Tibial nerve (tissue), 4 donors: Measurements from ENCODE around the gene ANKRD31. TPM values are rescaled to one million over a fixed set of nuclear protein-coding genes. Genes with fewer than 3 reads are reported as not detected.
A peak's percentile ranks its signal among the peaks of the same experiment; 100 is the strongest.

Source experiments
- DNase-seq, 2 donors: peaks; one replicate each; pipeline ENCODE4 v3.0.0-alpha.2; 2019; ENCODE audit warnings: low spot score in 2 of 2
- H3K27ac ChIP-seq, 4 donors: fragments of 200-600 bp; sonication (generic) in 3 of 4; one replicate each; pipeline ENCODE4 v1.5.1; 2017 to 2019; ENCODE audit warnings: mild to moderate bottlenecking in 1 of 4
- H3K27me3 ChIP-seq, 2 donors: fragments of 200-600 bp; sonication (generic) in 1 of 2; one replicate each; pipeline versions ENCODE4 v1.5.1 to v1.6.0; 2017 to 2019
- H3K36me3 ChIP-seq, 3 donors: fragments of 200-600 bp; sonication (generic); one replicate each; pipeline ENCODE4 v1.5.1; 2018 to 2019
- H3K4me1 ChIP-seq, 4 donors: fragments of 200-600 bp; sonication (generic) in 3 of 4; one replicate each; pipeline ENCODE4 v1.5.1; 2017 to 2019
- H3K4me3 ChIP-seq, 4 donors: fragments of 200-600 bp; sonication (generic) in 3 of 4; one replicate each; pipeline ENCODE4 v1.5.1; 2017 to 2019; ENCODE audit warnings: mild to moderate bottlenecking in 1 of 4, moderate library complexity in 1 of 4
- H3K9me3 ChIP-seq, 4 donors: fragments of 200-600 bp; sonication (generic) in 3 of 4; one replicate each; pipeline ENCODE4 v1.5.1; 2017 to 2019
- CTCF ChIP-seq, 5 experiments: fragments of 200-600 bp in 3 of 5; fragments of 450-650 bp in 2 of 5; sonication (generic) in 3 of 5; IDR thresholded peaks; one replicate each; pipeline ENCODE4 v1.5.1; 2016 to 2019; ENCODE audit warnings: antibody characterized with exemption in 5 of 5, mild to moderate bottlenecking in 3 of 5, moderate library complexity in 2 of 5
- EP300 ChIP-seq, 2 donors: sonication (generic); formaldehyde crosslinking; IDR thresholded peaks; one replicate each; pipeline ENCODE4 v1.6.1; 2017; ENCODE audit warnings: antibody characterized with exemption in 2 of 2, mild to moderate bottlenecking in 1 of 2
- POLR2A ChIP-seq, 2 donors: fragments of 450-650 bp; IDR thresholded peaks; one replicate each; pipeline ENCODE4 v1.6.1; 2017; ENCODE audit warnings: antibody characterized with exemption in 2 of 2, mild to moderate bottlenecking in 2 of 2, moderate library complexity in 2 of 2
- WGBS, 2 donors: methylation state at CpG; one replicate each; pipeline ENCODE4 v1.1.5; 2018; 5-methylcytosine and 5-hydroxymethylcytosine counted together
- total RNA-seq, 4 donors: library from RNA; depleted of rRNA; stranded (reverse); fragments of >200 nt; gene quantifications; one replicate each; pipeline ENCODE4 v1.1.0, GENCODE V29; 2016

Gene ANKRD31
- total RNA-seq, 4 donors from 2014 or later: 0.21 to 1.5 (median 0.35) TPM

- no peaks in the 10 kb centered on the region for H3K9me3 ChIP-seq
- WGBS, 2 donors: 72 to 84% methylated on average over 11 of the region's 11 CpGs
- no peak for DNase-seq
- no peak for TF ChIP-seq POLR2A (IDR thresholded peaks at IDR 0.05)
- H3K4me3 ChIP-seq: no peak overlapping the region
- no peaks in the 10 kb centered on the region for H3K36me3 ChIP-seq
- no peaks in the 10 kb centered on the region for H3K27me3 ChIP-seq
- H3K27ac ChIP-seq: no peak overlapping the region
- peaks cover 0 to 23% (median 6%) of the 10 kb centered on the region in 4 donors for H3K4me1 ChIP-seq
Observed at GRCh38 chr5:75050415-75050814, 186.3 kb downstream of the ANKRD31 start.

GRCh38 chr5:75049456-75050351 is 187.0 kb downstream of the ANKRD31 start:
- 70 to 73% methylated on average over 11 of the region's 11 CpGs for WGBS, 2 donors
- H3K4me3 ChIP-seq: no peak overlapping the region
- H3K27ac ChIP-seq: no peak overlapping the region
- peaks cover 0 to 22% (median 6%) of the 10 kb centered on the region in 4 donors for H3K4me1 ChIP-seq
- DNase-seq: peak in 1 of 2 donors; percentile 33
- no peaks in the 10 kb centered on the region for H3K27me3 ChIP-seq
- no peaks in the 10 kb centered on the region for H3K36me3 ChIP-seq
- H3K9me3 ChIP-seq: no peaks in the 10 kb centered on the region
- TF ChIP-seq POLR2A (IDR thresholded peaks at IDR 0.05) (no peak), EP300 (IDR thresholded peaks at IDR 0.05) (no peak), CTCF (IDR thresholded peaks at IDR 0.05) (peak; percentile 36 to 60 (median 46))

GRCh38 chr5:75048457-75048953 is 188.2 kb downstream of the ANKRD31 start:
- TF ChIP-seq EP300 (IDR thresholded peaks at IDR 0.05) (no peak), CTCF (IDR thresholded peaks at IDR 0.05) (no peak), POLR2A (IDR thresholded peaks at IDR 0.05) (no peak)
- Histone ChIP-seq H3K27ac (no peak overlapping the region), H3K36me3 (peaks cover 0 to 8% (median 0%) of the 10 kb centered on the region in 3 donors), H3K9me3 (no peaks in the 10 kb centered on the region), H3K4me1 (peaks cover 0 to 14% (median 0%) of the 10 kb centered on the region in 4 donors), H3K4me3 (no peak overlapping the region), H3K27me3 (no peaks in the 10 kb centered on the region)
- 66 to 69% methylated on average over 7 of the region's 7 CpGs for WGBS, 2 donors
- DNase-seq: no peak

GRCh38 chr5:75047356-75047755 is 189.3 kb downstream of the ANKRD31 start:
- Histone ChIP-seq H3K27me3 (no peaks in the 10 kb centered on the region), H3K4me3 (no peak overlapping the region), H3K9me3 (no peaks in the 10 kb centered on the region), H3K27ac (no peak overlapping the region), H3K4me1 (peaks cover 0 to 13% (median 0%) of the 10 kb centered on the region in 4 donors), H3K36me3 (peaks cover 0 to 9% (median 0%) of the 10 kb centered on the region in 3 donors)
- no peak for DNase-seq
- no peak for TF ChIP-seq POLR2A (IDR thresholded peaks at IDR 0.05)
- TF ChIP-seq CTCF (IDR thresholded peaks at IDR 0.05): no peak
- TF ChIP-seq EP300 (IDR thresholded peaks at IDR 0.05): no peak

- no peaks in the 10 kb centered on the region for H3K27me3 ChIP-seq
- TF ChIP-seq EP300 (IDR thresholded peaks at IDR 0.05): no peak
- TF ChIP-seq CTCF (IDR thresholded peaks at IDR 0.05): no peak
- no peak for TF ChIP-seq POLR2A (IDR thresholded peaks at IDR 0.05)
- DNase-seq: no peak
- H3K4me1 ChIP-seq: peaks cover 0 to 5% (median 0%) of the 10 kb centered on the region in 4 donors
- 88% methylated on average over 10 of the region's 10 CpGs for WGBS, 2 donors
- H3K4me3 ChIP-seq: no peak overlapping the region
- no peak overlapping the region for H3K27ac ChIP-seq
- H3K9me3 ChIP-seq: no peaks in the 10 kb centered on the region
- H3K36me3 ChIP-seq: peaks cover 0 to 9% (median 0%) of the 10 kb centered on the region in 3 donors
Observed at GRCh38 chr5:75046366-75047142, 190.1 kb downstream of the ANKRD31 start.
